Measurements from ENCODE around the gene AIPL1. TPM values are rescaled to one million over a fixed set of nuclear protein-coding genes. Genes with fewer than 3 reads are reported as not detected.

AIPL1 gene
- total and polyA plus RNA-seq, 10 donors, result 0.10 to 0.34 (median 0.26) TPM; not detected in 4

DNA sequence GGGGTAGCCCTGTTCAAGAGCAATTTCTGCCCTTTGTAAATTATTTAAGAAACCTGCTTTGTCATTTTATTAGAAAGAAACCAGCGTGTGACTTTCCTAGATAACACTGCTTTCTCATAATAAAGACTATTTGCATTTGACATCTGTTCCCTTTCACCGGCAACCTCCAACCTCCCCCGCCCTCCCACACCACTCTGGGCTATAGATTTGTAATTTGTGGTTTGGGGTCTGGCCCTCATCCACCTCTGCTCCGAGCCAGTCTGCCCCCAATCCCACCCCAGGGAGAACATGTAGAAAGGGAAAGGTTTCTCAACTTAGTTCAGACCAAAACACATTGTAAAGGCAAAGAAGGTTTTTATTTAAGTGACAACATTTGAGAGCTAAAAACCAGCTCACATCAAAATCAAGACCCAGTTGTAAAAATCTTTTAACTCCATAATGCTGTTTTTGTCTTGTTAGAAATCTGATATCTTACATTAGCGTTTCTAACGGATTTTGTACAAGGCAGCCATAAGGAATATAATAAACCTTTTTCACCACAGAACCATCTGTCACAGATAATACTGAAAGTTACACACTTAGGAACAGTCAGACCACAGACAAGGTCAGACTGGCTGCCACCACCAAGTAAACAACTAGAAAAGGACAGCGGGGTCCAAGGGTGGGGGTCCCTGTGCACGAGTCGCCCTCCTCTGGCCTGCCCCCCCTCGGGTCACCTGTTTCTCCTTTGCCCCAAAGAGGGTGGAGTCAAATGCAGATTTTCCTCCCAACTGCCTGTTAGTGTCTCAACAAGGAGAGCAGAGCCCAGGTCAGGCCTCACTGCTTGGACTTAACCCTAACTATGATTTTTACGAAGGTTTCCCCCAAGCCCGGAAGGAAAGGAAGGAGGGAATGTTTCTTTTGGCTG lies 16.3 kb upstream of the AIPL1 start:
- TF ChIP-seq POLR2AphosphoS5 (IDR thresholded peaks at IDR 0.05) (peak in 1 of 3 donors; percentile 26), POLR2A (IDR thresholded peaks at IDR 0.05) (no peak)
- TF ChIP-seq, protein P1, sequence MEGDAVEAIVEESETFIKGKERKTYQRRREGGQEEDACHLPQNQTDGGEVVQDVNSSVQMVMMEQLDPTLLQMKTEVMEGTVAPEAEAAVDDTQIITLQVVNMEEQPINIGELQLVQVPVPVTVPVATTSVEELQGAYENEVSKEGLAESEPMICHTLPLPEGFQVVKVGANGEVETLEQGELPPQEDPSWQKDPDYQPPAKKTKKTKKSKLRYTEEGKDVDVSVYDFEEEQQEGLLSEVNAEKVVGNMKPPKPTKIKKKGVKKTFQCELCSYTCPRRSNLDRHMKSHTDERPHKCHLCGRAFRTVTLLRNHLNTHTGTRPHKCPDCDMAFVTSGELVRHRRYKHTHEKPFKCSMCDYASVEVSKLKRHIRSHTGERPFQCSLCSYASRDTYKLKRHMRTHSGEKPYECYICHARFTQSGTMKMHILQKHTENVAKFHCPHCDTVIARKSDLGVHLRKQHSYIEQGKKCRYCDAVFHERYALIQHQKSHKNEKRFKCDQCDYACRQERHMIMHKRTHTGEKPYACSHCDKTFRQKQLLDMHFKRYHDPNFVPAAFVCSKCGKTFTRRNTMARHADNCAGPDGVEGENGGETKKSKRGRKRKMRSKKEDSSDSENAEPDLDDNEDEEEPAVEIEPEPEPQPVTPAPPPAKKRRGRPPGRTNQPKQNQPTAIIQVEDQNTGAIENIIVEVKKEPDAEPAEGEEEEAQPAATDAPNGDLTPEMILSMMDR (IDR thresholded peaks at IDR 0.05 in 8 of 11, conservative IDR thresholded peaks at IDR 0.05 in 3 of 11), result no peak
- intact Hi-C loops (cut with DNase I; ENCODE audit: low total_unique reads), result no loop called here
- Histone ChIP-seq H3K36me3 (peaks cover 0 to 44% (median 0%) of the 10 kb centered on the region in 6 donors), H3K4me3 (no peak overlapping the region), H3K9me3 (no peaks in the 10 kb centered on the region), H3K4me1 (peaks cover 11 to 85% (median 50%) of the 10 kb centered on the region in 6 donors), H3K27me3 (replicated peaks in 1 of 7) (peaks cover 0 to 15% (median 0%) of the 10 kb centered on the region in 7 donors), H3K27ac (peak overlapping the region in 6 of 8 donors; percentile 26 to 88 (median 62))
- DNase-seq, result peak; percentile 64
- 21 to 30% (median 24%) methylated on average over 12 of the region's 12 CpGs for WGBS, 5 donors

DNA sequence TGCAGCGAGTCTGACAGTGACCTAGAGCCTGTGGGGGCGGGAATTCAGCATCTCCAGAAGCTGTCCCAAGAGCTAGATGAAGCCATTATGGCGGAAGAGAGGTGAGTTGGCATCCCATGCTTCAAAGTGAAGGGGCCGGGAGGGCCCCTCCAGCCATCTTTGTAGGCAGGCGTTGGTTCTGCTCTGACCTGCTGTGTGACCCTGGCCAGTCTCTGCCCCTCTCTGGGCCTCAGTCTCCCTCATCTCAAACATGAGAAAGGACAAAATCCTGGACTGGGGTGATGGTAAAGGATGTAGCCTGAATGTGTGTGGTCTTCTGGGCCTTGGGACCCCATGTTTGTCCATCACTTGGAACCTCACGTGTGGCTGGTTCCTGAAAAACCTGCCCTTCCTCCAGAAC lies 14.4 kb upstream of the AIPL1 start:
- peak; percentile 50 for DNase-seq
- Histone ChIP-seq H3K4me1 (peaks cover 5 to 86% (median 53%) of the 10 kb centered on the region in 6 donors), H3K27ac (peak overlapping the region in 4 of 8 donors; percentile 6 to 88 (median 52)), H3K27me3 (replicated peaks in 1 of 7) (peaks cover 0 to 3% (median 0%) of the 10 kb centered on the region in 7 donors), H3K36me3 (peaks cover 0 to 44% (median 0%) of the 10 kb centered on the region in 6 donors), H3K9me3 (no peaks in the 10 kb centered on the region), H3K4me3 (no peak overlapping the region)
- intact Hi-C loops (cut with DNase I; ENCODE audit: low total_unique reads), result no loop called here
- 84 to 100% (median 89%) methylated on average over 3 to 6 of the region's 6 CpGs for WGBS, 5 donors
- TF ChIP-seq, protein P1 (IDR thresholded peaks at IDR 0.05 in 8 of 11, conservative IDR thresholded peaks at IDR 0.05 in 3 of 11), result no peak
- no peak for TF ChIP-seq POLR2AphosphoS5 (IDR thresholded peaks at IDR 0.05)
- no peak for TF ChIP-seq POLR2A (IDR thresholded peaks at IDR 0.05)

DNA sequence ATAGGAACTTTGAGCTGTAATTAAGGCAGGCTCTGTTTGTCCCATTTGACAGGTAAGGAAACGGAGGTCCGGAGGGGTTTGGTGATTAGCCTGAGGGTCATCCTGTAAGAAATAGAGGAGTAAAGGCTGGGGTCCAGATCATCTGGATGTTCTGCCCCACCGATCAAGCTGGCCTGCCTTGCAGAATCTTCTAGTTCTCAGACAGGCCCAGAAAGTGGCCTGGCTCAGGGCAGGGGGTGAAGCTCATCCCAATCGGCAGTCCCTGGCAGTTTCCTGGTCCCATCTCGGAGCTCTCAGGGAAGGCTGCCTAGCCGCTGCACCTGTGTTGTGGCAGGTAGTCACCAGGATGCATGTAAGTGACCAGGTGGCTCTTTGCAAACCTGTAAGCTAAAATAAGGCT lies 13.6 kb upstream of the AIPL1 start:
- no peaks in the 10 kb centered on the region for H3K9me3 ChIP-seq
- intact Hi-C loops (cut with DNase I; ENCODE audit: low total_unique reads), result no loop called here
- WGBS, 5 donors, result 83 to 95% (median 90%) methylated on average over 6 of the region's 6 CpGs
- no peaks in the 10 kb centered on the region for H3K27me3 ChIP-seq (replicated peaks in 1 of 7)
- peaks cover 0 to 44% (median 0%) of the 10 kb centered on the region in 6 donors for H3K36me3 ChIP-seq
- no peak for TF ChIP-seq POLR2A (IDR thresholded peaks at IDR 0.05)
- TF ChIP-seq, protein P1 (IDR thresholded peaks at IDR 0.05 in 8 of 11, conservative IDR thresholded peaks at IDR 0.05 in 3 of 11), result no peak
- TF ChIP-seq POLR2AphosphoS5 (IDR thresholded peaks at IDR 0.05), result peak in 1 of 3 donors; percentile 28
- peak; percentile 47 for DNase-seq
- no peak overlapping the region for H3K4me3 ChIP-seq
- H3K27ac ChIP-seq, result peak overlapping the region in 2 of 8 donors; percentile 20 to 83
- peaks cover 2 to 86% (median 51%) of the 10 kb centered on the region in 6 donors for H3K4me1 ChIP-seq
